T-helper 2 cell treated with Interferon-gamma antibody and Interleukin-4, amounts not matched to agents 5 μg/mL and 100 μg/mL, for 36 hours (primary cell): Measurements from ENCODE around the gene FGF6.

Experiments
- DNase-seq: peaks from one replicate; pipeline ENCODE4 v3.0.0; 2021; ENCODE audit warnings: low spot score
- H3K27ac Mint-ChIP-seq: one replicate; pipeline ENCODE4 v1.8.0; 2021; ENCODE audit warnings: mild to moderate bottlenecking, mixed read lengths
- H3K27me3 Mint-ChIP-seq: one replicate; pipeline ENCODE4 v1.8.0; 2021; ENCODE audit warnings: low read depth, mixed read lengths
- H3K36me3 Mint-ChIP-seq: one replicate; pipeline ENCODE4 v1.8.0; 2021; ENCODE audit warnings: low read depth, mixed read lengths
- H3K4me1 Mint-ChIP-seq: one replicate; pipeline ENCODE4 v1.8.0; 2021; ENCODE audit warnings: low read depth, mixed read lengths
- H3K4me3 Mint-ChIP-seq: one replicate; pipeline ENCODE4 v1.8.0; 2022; ENCODE audit warnings: mild to moderate bottlenecking, moderate library complexity, mixed read lengths
- H3K9me3 Mint-ChIP-seq: one replicate; pipeline ENCODE4 v1.8.0; 2021; ENCODE audit warnings: mixed read lengths

Gene FGF6

GRCh38 chr12:4439736-4440135 lies 5.9 kb downstream of the FGF6 start:
- Mint-ChIP-seq H3K4me1 (peaks cover 16% of the 10 kb centered on the region), H3K27me3 (peaks cover 26% of the 10 kb centered on the region)
- DNase-seq = no peak

GRCh38 chr12:4438834-4439596 lies 6.6 kb downstream of the FGF6 start:
- H3K4me1 Mint-ChIP-seq = peaks cover 17% of the 10 kb centered on the region
- H3K36me3 Mint-ChIP-seq = no peaks in the 10 kb centered on the region
- H3K27ac Mint-ChIP-seq = no peak overlapping the region
- no peaks in the 10 kb centered on the region for H3K9me3 Mint-ChIP-seq
- peaks cover 24% of the 10 kb centered on the region for H3K27me3 Mint-ChIP-seq
- peak overlapping the region; percentile 33 for H3K4me3 Mint-ChIP-seq
- no peak for DNase-seq

More at GRCh38 chr12:4439736-4440135, 5.9 kb downstream of the FGF6 start:
- H3K36me3 Mint-ChIP-seq = no peaks in the 10 kb centered on the region
- no peak overlapping the region for H3K27ac Mint-ChIP-seq
- H3K9me3 Mint-ChIP-seq = no peaks in the 10 kb centered on the region
- peak overlapping the region; percentile 33 for H3K4me3 Mint-ChIP-seq

- Mint-ChIP-seq H3K4me1 (peaks cover 17% of the 10 kb centered on the region), H3K4me3 (no peak overlapping the region), H3K9me3 (no peaks in the 10 kb centered on the region), H3K36me3 (no peaks in the 10 kb centered on the region), H3K27me3 (peaks cover 17% of the 10 kb centered on the region), H3K27ac (no peak overlapping the region)
- no peak for DNase-seq
Measured at GRCh38 chr12:4435537-4435936, 10.1 kb downstream of the FGF6 start.

GRCh38 chr12:4434706-4435425 lies 10.7 kb downstream of the FGF6 start:
- DNase-seq = no peak
- Mint-ChIP-seq H3K4me1 (peaks cover 15% of the 10 kb centered on the region), H3K4me3 (no peak overlapping the region), H3K9me3 (no peaks in the 10 kb centered on the region), H3K27me3 (peaks cover 17% of the 10 kb centered on the region), H3K27ac (no peak overlapping the region), H3K36me3 (no peaks in the 10 kb centered on the region)

- H3K4me3 Mint-ChIP-seq = no peak overlapping the region
- peaks cover 13% of the 10 kb centered on the region for H3K27me3 Mint-ChIP-seq
- no peaks in the 10 kb centered on the region for H3K36me3 Mint-ChIP-seq
- H3K27ac Mint-ChIP-seq = no peak overlapping the region
- H3K4me1 Mint-ChIP-seq = peaks cover 9% of the 10 kb centered on the region
- H3K9me3 Mint-ChIP-seq = no peaks in the 10 kb centered on the region
- DNase-seq = no peak
Measured at GRCh38 chr12:4434301-4434700, 11.3 kb downstream of the FGF6 start.

GRCh38 chr12:4433745-4434058 lies 11.9 kb downstream of the FGF6 start:
- Mint-ChIP-seq H3K27me3 (peaks cover 13% of the 10 kb centered on the region), H3K27ac (no peak overlapping the region), H3K4me3 (no peak overlapping the region), H3K9me3 (no peaks in the 10 kb centered on the region), H3K36me3 (no peaks in the 10 kb centered on the region), H3K4me1 (peaks cover 3% of the 10 kb centered on the region)
- DNase-seq = no peak

- H3K36me3 Mint-ChIP-seq = no peaks in the 10 kb centered on the region
- no peak for DNase-seq
- no peak overlapping the region for H3K27ac Mint-ChIP-seq
- no peaks in the 10 kb centered on the region for H3K9me3 Mint-ChIP-seq
- H3K4me3 Mint-ChIP-seq = no peak overlapping the region
- peaks cover 3% of the 10 kb centered on the region for H3K4me1 Mint-ChIP-seq
- peaks cover 11% of the 10 kb centered on the region for H3K27me3 Mint-ChIP-seq
Measured at GRCh38 chr12:4432878-4433744, 12.5 kb downstream of the FGF6 start.

- H3K27me3 Mint-ChIP-seq = peaks cover 6% of the 10 kb centered on the region
- H3K4me3 Mint-ChIP-seq = no peak overlapping the region
- no peak for DNase-seq
- peaks cover 3% of the 10 kb centered on the region for H3K4me1 Mint-ChIP-seq
- no peaks in the 10 kb centered on the region for H3K9me3 Mint-ChIP-seq
- no peak overlapping the region for H3K27ac Mint-ChIP-seq
- H3K36me3 Mint-ChIP-seq = no peaks in the 10 kb centered on the region
Measured at GRCh38 chr12:4431866-4432265, 13.7 kb downstream of the FGF6 start.

GRCh38 chr12:4431436-4431835 lies 14.2 kb downstream of the FGF6 start:
- Mint-ChIP-seq H3K27ac (no peak overlapping the region), H3K9me3 (no peaks in the 10 kb centered on the region), H3K4me3 (no peak overlapping the region), H3K27me3 (peaks cover 2% of the 10 kb centered on the region), H3K4me1 (peaks cover 3% of the 10 kb centered on the region), H3K36me3 (no peaks in the 10 kb centered on the region)
- no peak for DNase-seq

GRCh38 chr12:4424422-4424821 lies 21.2 kb downstream of the FGF6 start:
- peaks cover 5% of the 10 kb centered on the region for H3K4me1 Mint-ChIP-seq
- no peaks in the 10 kb centered on the region for H3K36me3 Mint-ChIP-seq
- H3K27ac Mint-ChIP-seq = no peak overlapping the region

GRCh38 chr12:4423528-4424195 lies 22.0 kb downstream of the FGF6 start:
- Mint-ChIP-seq H3K27ac (no peak overlapping the region), H3K27me3 (peaks cover 3% of the 10 kb centered on the region), H3K36me3 (no peaks in the 10 kb centered on the region), H3K9me3 (no peaks in the 10 kb centered on the region), H3K4me3 (no peak overlapping the region), H3K4me1 (peaks cover 7% of the 10 kb centered on the region)
- no peak for DNase-seq

More at GRCh38 chr12:4424422-4424821, 21.2 kb downstream of the FGF6 start:
- Mint-ChIP-seq H3K4me3 (no peak overlapping the region), H3K9me3 (no peaks in the 10 kb centered on the region), H3K27me3 (no peaks in the 10 kb centered on the region)
- no peak for DNase-seq

- H3K27me3 Mint-ChIP-seq = peaks cover 6% of the 10 kb centered on the region
- no peak overlapping the region for H3K27ac Mint-ChIP-seq
- H3K36me3 Mint-ChIP-seq = no peaks in the 10 kb centered on the region
- no peak overlapping the region for H3K4me3 Mint-ChIP-seq
- H3K4me1 Mint-ChIP-seq = peaks cover 9% of the 10 kb centered on the region
- no peak for DNase-seq
- no peaks in the 10 kb centered on the region for H3K9me3 Mint-ChIP-seq
Measured at GRCh38 chr12:4422985-4423384, 22.6 kb downstream of the FGF6 start.

- no peak overlapping the region for H3K4me3 Mint-ChIP-seq
- peaks cover 12% of the 10 kb centered on the region for H3K27me3 Mint-ChIP-seq
- no peak for DNase-seq
- no peaks in the 10 kb centered on the region for H3K9me3 Mint-ChIP-seq
- no peaks in the 10 kb centered on the region for H3K36me3 Mint-ChIP-seq
- peaks cover 16% of the 10 kb centered on the region for H3K4me1 Mint-ChIP-seq
- no peak overlapping the region for H3K27ac Mint-ChIP-seq
Measured at GRCh38 chr12:4421590-4422031, 24.0 kb downstream of the FGF6 start.
